Activated naive CD4-positive, alpha-beta T cell treated with anti-CD3 and anti-CD28 coated beads, Interleukin-2, amount 50 U/mL, for 24 hours (primary cell): Measurements from ENCODE around the gene CHD9.
A peak's percentile ranks its signal among the peaks of the same experiment; 100 is the strongest.

Source experiments
- H3K27ac Mint-ChIP-seq: one replicate; pipeline ENCODE4 v1.8.0; 2021; ENCODE audit warnings: mild to moderate bottlenecking, mixed read lengths
- H3K27me3 Mint-ChIP-seq: one replicate; pipeline ENCODE4 v1.8.0; 2021; ENCODE audit warnings: mixed read lengths
- H3K36me3 Mint-ChIP-seq: one replicate; pipeline ENCODE4 v1.8.0; 2021; ENCODE audit warnings: mixed read lengths
- H3K4me1 Mint-ChIP-seq: one replicate; pipeline ENCODE4 v1.8.0; 2021; ENCODE audit warnings: mixed read lengths
- H3K4me3 Mint-ChIP-seq: one replicate; pipeline ENCODE4 v1.8.0; 2021; ENCODE audit warnings: mild to moderate bottlenecking, mixed read lengths
- H3K9me3 Mint-ChIP-seq: one replicate; pipeline ENCODE4 v1.8.0; 2021; ENCODE audit warnings: mixed read lengths

Gene CHD9

GRCh38 chr16:53126390-53126789 is 71.6 kb downstream of the CHD9 start:
- peaks cover 4% of the 10 kb centered on the region for H3K4me1 Mint-ChIP-seq
- no peaks in the 10 kb centered on the region for H3K27me3 Mint-ChIP-seq
- no peaks in the 10 kb centered on the region for H3K9me3 Mint-ChIP-seq
- H3K4me3 Mint-ChIP-seq = no peak overlapping the region
- no peak overlapping the region for H3K27ac Mint-ChIP-seq
- no peaks in the 10 kb centered on the region for H3K36me3 Mint-ChIP-seq

GRCh38 chr16:53129281-53130158 is 74.7 kb downstream of the CHD9 start:
- Mint-ChIP-seq H3K36me3 (peaks cover 2% of the 10 kb centered on the region), H3K4me1 (peaks cover 12% of the 10 kb centered on the region), H3K27ac (peak overlapping the region; percentile 23), H3K9me3 (no peaks in the 10 kb centered on the region), H3K4me3 (peak overlapping the region; percentile 76), H3K27me3 (no peaks in the 10 kb centered on the region)

GRCh38 chr16:53130159-53131049 is 75.6 kb downstream of the CHD9 start:
- Mint-ChIP-seq H3K4me3 (peak overlapping the region; percentile 76), H3K9me3 (no peaks in the 10 kb centered on the region), H3K27ac (peak overlapping the region; percentile 79), H3K27me3 (no peaks in the 10 kb centered on the region), H3K36me3 (peaks cover 2% of the 10 kb centered on the region), H3K4me1 (peaks cover 12% of the 10 kb centered on the region)

- Mint-ChIP-seq H3K36me3 (peaks cover 2% of the 10 kb centered on the region), H3K4me1 (peaks cover 12% of the 10 kb centered on the region), H3K9me3 (no peaks in the 10 kb centered on the region), H3K4me3 (no peak overlapping the region), H3K27me3 (no peaks in the 10 kb centered on the region), H3K27ac (no peak overlapping the region)
These were observed 76.2 kb downstream of the CHD9 start for GRCh38 chr16:53131050-53131362.

GRCh38 chr16:53131363-53132071 is 76.7 kb downstream of the CHD9 start:
- H3K27ac Mint-ChIP-seq = peak overlapping the region; percentile 95
- peak overlapping the region; percentile 88 for H3K4me3 Mint-ChIP-seq
- peaks cover 2% of the 10 kb centered on the region for H3K36me3 Mint-ChIP-seq
- H3K27me3 Mint-ChIP-seq = no peaks in the 10 kb centered on the region
- H3K4me1 Mint-ChIP-seq = peaks cover 12% of the 10 kb centered on the region
- no peaks in the 10 kb centered on the region for H3K9me3 Mint-ChIP-seq

- Mint-ChIP-seq H3K4me1 (peaks cover 12% of the 10 kb centered on the region), H3K9me3 (no peaks in the 10 kb centered on the region), H3K27ac (no peak overlapping the region), H3K4me3 (peak overlapping the region; percentile 62), H3K27me3 (no peaks in the 10 kb centered on the region), H3K36me3 (peaks cover 2% of the 10 kb centered on the region)
These were observed 77.6 kb downstream of the CHD9 start for GRCh38 chr16:53132406-53132805.

- no peak overlapping the region for H3K4me3 Mint-ChIP-seq
- peaks cover 11% of the 10 kb centered on the region for H3K4me1 Mint-ChIP-seq
- no peak overlapping the region for H3K27ac Mint-ChIP-seq
- peaks cover 5% of the 10 kb centered on the region for H3K36me3 Mint-ChIP-seq
- H3K9me3 Mint-ChIP-seq = no peaks in the 10 kb centered on the region
- no peaks in the 10 kb centered on the region for H3K27me3 Mint-ChIP-seq
These were observed 80.5 kb downstream of the CHD9 start for GRCh38 chr16:53135329-53135728.

GRCh38 chr16:53142823-53143568 is 88.2 kb downstream of the CHD9 start:
- peaks cover 10% of the 10 kb centered on the region for H3K4me1 Mint-ChIP-seq
- H3K9me3 Mint-ChIP-seq = no peaks in the 10 kb centered on the region
- H3K27me3 Mint-ChIP-seq = no peaks in the 10 kb centered on the region
- peaks cover 2% of the 10 kb centered on the region for H3K36me3 Mint-ChIP-seq
- no peak overlapping the region for H3K4me3 Mint-ChIP-seq
- no peak overlapping the region for H3K27ac Mint-ChIP-seq

- Mint-ChIP-seq H3K4me3 (no peak overlapping the region), H3K36me3 (peaks cover 11% of the 10 kb centered on the region), H3K4me1 (no peaks in the 10 kb centered on the region), H3K9me3 (no peaks in the 10 kb centered on the region), H3K27ac (no peak overlapping the region), H3K27me3 (no peaks in the 10 kb centered on the region)
These were observed 92.8 kb downstream of the CHD9 start for GRCh38 chr16:53147500-53148065.

GRCh38 chr16:53150769-53151168 is 96.0 kb downstream of the CHD9 start:
- no peak overlapping the region for H3K4me3 Mint-ChIP-seq
- H3K9me3 Mint-ChIP-seq = no peaks in the 10 kb centered on the region
- no peaks in the 10 kb centered on the region for H3K4me1 Mint-ChIP-seq
- peaks cover 14% of the 10 kb centered on the region for H3K36me3 Mint-ChIP-seq
- H3K27ac Mint-ChIP-seq = no peak overlapping the region
- H3K27me3 Mint-ChIP-seq = no peaks in the 10 kb centered on the region

- Mint-ChIP-seq H3K4me3 (no peak overlapping the region), H3K9me3 (no peaks in the 10 kb centered on the region), H3K36me3 (peaks cover 26% of the 10 kb centered on the region), H3K27ac (no peak overlapping the region), H3K27me3 (no peaks in the 10 kb centered on the region), H3K4me1 (no peaks in the 10 kb centered on the region)
These were observed 97.5 kb downstream of the CHD9 start for GRCh38 chr16:53152329-53152728.

- Mint-ChIP-seq H3K36me3 (peaks cover 27% of the 10 kb centered on the region), H3K9me3 (no peaks in the 10 kb centered on the region), H3K4me1 (no peaks in the 10 kb centered on the region), H3K27me3 (no peaks in the 10 kb centered on the region), H3K4me3 (no peak overlapping the region), H3K27ac (no peak overlapping the region)
These were observed 98.3 kb downstream of the CHD9 start for GRCh38 chr16:53153130-53153529.

GRCh38 chr16:53154513-53154912 is 99.7 kb downstream of the CHD9 start:
- no peaks in the 10 kb centered on the region for H3K9me3 Mint-ChIP-seq
- no peaks in the 10 kb centered on the region for H3K4me1 Mint-ChIP-seq
- no peak overlapping the region for H3K27ac Mint-ChIP-seq
- peaks cover 19% of the 10 kb centered on the region for H3K36me3 Mint-ChIP-seq
- no peaks in the 10 kb centered on the region for H3K27me3 Mint-ChIP-seq
- no peak overlapping the region for H3K4me3 Mint-ChIP-seq

- no peak overlapping the region for H3K4me3 Mint-ChIP-seq
- H3K4me1 Mint-ChIP-seq = no peaks in the 10 kb centered on the region
- no peaks in the 10 kb centered on the region for H3K9me3 Mint-ChIP-seq
- H3K27me3 Mint-ChIP-seq = no peaks in the 10 kb centered on the region
- H3K27ac Mint-ChIP-seq = no peak overlapping the region
- peaks cover 18% of the 10 kb centered on the region for H3K36me3 Mint-ChIP-seq
These were observed 101.7 kb downstream of the CHD9 start for GRCh38 chr16:53156516-53156915.
